HG02642 (cell line): ENCODE data around the gene SIX1.

Experiments
- ATAC-seq: cut with Tn5 transposase; IDR thresholded peaks from one replicate; pipeline ENCODE4 v1.9.1; 2021; ENCODE audit warnings: mild to moderate bottlenecking; ENCODE audit not compliant: unreplicated experiment, poor library complexity

Gene SIX1

DNA sequence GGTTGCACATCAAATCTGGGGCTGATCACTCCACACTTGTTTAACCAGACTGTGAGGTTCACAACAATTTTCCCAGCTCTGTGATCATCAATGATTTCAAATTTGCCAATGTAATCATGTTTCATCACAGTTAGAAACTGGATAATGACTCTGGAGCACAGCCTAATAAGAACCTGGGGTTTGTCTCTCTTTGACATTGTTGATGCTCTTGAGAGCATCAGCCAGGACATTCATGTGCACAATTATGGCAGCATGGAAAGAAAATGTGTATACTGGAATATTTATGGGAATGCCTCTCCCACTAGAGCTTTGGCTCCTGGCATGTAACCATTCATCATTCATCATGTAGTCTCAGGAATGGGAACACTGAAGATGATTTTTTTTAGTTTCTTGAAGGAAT is 47.0 kb downstream of the SIX1 start:
- ATAC-seq: no peak

DNA sequence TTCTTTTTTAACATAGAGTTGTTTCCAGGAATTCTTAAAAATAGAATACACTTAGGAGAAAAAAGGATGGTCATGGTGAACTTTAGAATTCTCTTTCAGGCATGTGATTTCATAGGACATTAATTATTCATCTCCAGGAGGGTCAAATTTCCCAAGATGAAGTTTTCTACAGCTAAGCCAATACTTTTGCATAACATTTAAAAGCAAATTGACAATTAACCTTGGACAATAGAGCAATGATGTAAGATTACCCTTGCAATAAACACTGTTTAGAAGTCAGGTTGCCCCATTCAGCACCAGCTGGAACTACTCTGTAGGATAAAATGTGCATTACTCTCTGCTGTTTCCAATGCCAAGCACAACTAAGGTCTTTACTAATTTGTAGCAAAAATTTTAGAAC is 49.5 kb downstream of the SIX1 start:
- no peak for ATAC-seq

DNA sequence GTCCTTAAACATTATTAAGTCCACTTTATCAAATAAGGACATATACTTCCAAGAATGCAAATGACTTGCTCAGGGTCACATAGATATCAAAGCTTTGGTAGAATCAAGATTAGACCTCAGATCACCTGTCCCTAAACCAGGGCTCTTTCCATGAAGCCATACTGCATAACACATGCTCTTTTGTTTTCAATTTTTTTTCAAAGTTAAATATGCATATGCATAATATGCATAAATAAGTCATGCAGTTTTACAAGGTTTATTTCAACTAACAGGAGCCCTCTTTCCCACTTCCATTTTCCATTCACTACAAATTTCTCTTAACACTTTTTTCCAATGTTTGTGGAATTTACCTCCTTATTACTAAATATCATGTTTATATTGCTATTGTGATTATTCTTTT is 53.1 kb downstream of the SIX1 start:
- ATAC-seq: no peak

DNA sequence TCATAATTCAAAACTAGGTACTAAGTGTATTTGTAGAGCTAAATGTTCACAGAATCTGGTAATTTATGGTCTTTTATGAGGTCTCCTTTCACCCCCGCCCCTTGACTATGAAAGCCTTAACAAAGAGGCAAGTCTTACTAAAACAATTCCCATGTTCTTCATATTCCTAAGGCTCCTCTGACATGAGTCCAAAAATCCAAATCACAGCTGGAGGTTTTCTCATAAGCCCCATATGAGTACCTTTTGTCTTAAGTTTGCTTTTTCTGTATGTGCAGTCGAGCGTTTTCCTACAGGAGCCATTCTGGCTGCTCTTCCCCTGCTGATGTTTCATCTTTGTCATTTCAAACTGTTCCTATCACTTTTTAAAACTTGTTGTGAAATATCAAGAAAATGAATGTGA is 55.2 kb downstream of the SIX1 start:
- ATAC-seq: no peak
